Activated naive CD4-positive, alpha-beta T cell treated with anti-CD3 and anti-CD28 coated beads, Interleukin-2, amount 10 ng/mL, durations not matched to agents 7 days and 5 days (primary cell): ENCODE data around the gene LTK.

ENCODE experiments used
- CTCF ChIA-PET: fragments of 350-600 bp; sonication (Branson Sonifier 250); formaldehyde crosslinking; loops from one replicate; lab custom pipeline; 2021; ENCODE audit warnings: antibody characterized with exemption; lab: Charles Lee
- DNase-seq: peaks from one replicate; pipeline ENCODE4 v3.0.0-alpha.2; 2020
- H3K27ac Mint-ChIP-seq: one replicate; pipeline ENCODE4 v1.8.0; 2021; ENCODE audit warnings: mild to moderate bottlenecking, moderate library complexity, mixed read lengths
- H3K27me3 Mint-ChIP-seq: one replicate; pipeline ENCODE4 v1.8.0; 2021; ENCODE audit warnings: mild to moderate bottlenecking, mixed read lengths
- H3K36me3 Mint-ChIP-seq: one replicate; pipeline ENCODE4 v1.8.0; 2021; ENCODE audit warnings: mixed read lengths
- H3K4me1 Mint-ChIP-seq: one replicate; pipeline ENCODE4 v1.8.0; 2021; ENCODE audit warnings: mixed read lengths
- H3K4me3 Mint-ChIP-seq: one replicate; pipeline ENCODE4 v1.8.0; 2021; ENCODE audit warnings: mild to moderate bottlenecking, moderate library complexity, mixed read lengths
- H3K9me3 Mint-ChIP-seq: one replicate; pipeline ENCODE4 v1.8.0; 2021; ENCODE audit warnings: mixed read lengths

Gene LTK

GRCh38 chr15:41513506-41514227 lies at the start of gene LTK:
LTK (minus strand) TSS chr15:41513827; CDS start chr15:41513709, 118 bp downstream.
- peak; percentile 44 for DNase-seq
- Mint-ChIP-seq H3K4me1 (peaks cover 29% of the 10 kb centered on the region), H3K4me3 (peak within 1 kb of the TSS; percentile 60), H3K27ac (peak within 1 kb of the TSS; percentile 72), H3K9me3 (no peaks in the 10 kb centered on the region), H3K27me3 (peaks cover 55% of the 10 kb centered on the region), H3K36me3 (no peaks in the 10 kb centered on the region)
- CTCF ChIA-PET: no interaction called here

GRCh38 chr15:41562784-41563198 lies 49.2 kb upstream of the LTK start:
- Mint-ChIP-seq H3K4me3 (no peak overlapping the region), H3K36me3 (peaks cover 2% of the 10 kb centered on the region), H3K27ac (no peak overlapping the region), H3K9me3 (no peaks in the 10 kb centered on the region), H3K4me1 (peaks cover 12% of the 10 kb centered on the region), H3K27me3 (peaks cover 67% of the 10 kb centered on the region)
- no peak for DNase-seq
- CTCF ChIA-PET: interaction anchor here (1.3 kb wide), 1 partner anchor 8 kb away, joined by 3 read pairs; no protein-coding TSS in a partner anchor

- Mint-ChIP-seq H3K36me3 (peaks cover 2% of the 10 kb centered on the region), H3K27ac (no peak overlapping the region), H3K4me3 (no peak overlapping the region), H3K4me1 (peaks cover 17% of the 10 kb centered on the region), H3K27me3 (peaks cover 70% of the 10 kb centered on the region), H3K9me3 (no peaks in the 10 kb centered on the region)
- CTCF ChIA-PET: interaction anchor here (1.3 to 1.9 kb wide), 2 partner anchors 9 to 96 kb away, joined by 3 to 7 read pairs; no protein-coding TSS in a partner anchor
- DNase-seq: no peak
Measured at GRCh38 chr15:41562244-41562643, 48.6 kb upstream of the LTK start.

- Mint-ChIP-seq H3K4me3 (no peak overlapping the region), H3K36me3 (peaks cover 2% of the 10 kb centered on the region), H3K27ac (no peak overlapping the region), H3K9me3 (no peaks in the 10 kb centered on the region), H3K27me3 (peaks cover 72% of the 10 kb centered on the region), H3K4me1 (peaks cover 19% of the 10 kb centered on the region)
- DNase-seq: no peak
- CTCF ChIA-PET: interaction anchor here (1.3 to 1.9 kb wide), 2 partner anchors 9 to 96 kb away, joined by 3 to 7 read pairs; no protein-coding TSS in a partner anchor
Measured at GRCh38 chr15:41561777-41562145, 48.1 kb upstream of the LTK start.

- H3K27me3 Mint-ChIP-seq: peaks cover 77% of the 10 kb centered on the region
- H3K4me3 Mint-ChIP-seq: no peak overlapping the region
- CTCF ChIA-PET: interaction anchor here (1.3 to 1.9 kb wide), 2 partner anchors 10 to 95 kb away, joined by 3 to 7 read pairs; no protein-coding TSS in a partner anchor
- DNase-seq: no peak
- peaks cover 2% of the 10 kb centered on the region for H3K36me3 Mint-ChIP-seq
- no peaks in the 10 kb centered on the region for H3K9me3 Mint-ChIP-seq
- H3K27ac Mint-ChIP-seq: no peak overlapping the region
- H3K4me1 Mint-ChIP-seq: peaks cover 23% of the 10 kb centered on the region
Measured at GRCh38 chr15:41561104-41561776, 47.6 kb upstream of the LTK start.

GRCh38 chr15:41560572-41560874 lies 46.9 kb upstream of the LTK start:
- Mint-ChIP-seq H3K36me3 (peaks cover 2% of the 10 kb centered on the region), H3K27me3 (peaks cover 84% of the 10 kb centered on the region)
- CTCF ChIA-PET: interaction anchor here (1.9 kb wide), 1 partner anchor 95 kb away, joined by 7 read pairs; no protein-coding TSS in a partner anchor

GRCh38 chr15:41559239-41559782 lies 45.7 kb upstream of the LTK start:
- peaks cover 29% of the 10 kb centered on the region for H3K4me1 Mint-ChIP-seq
- H3K9me3 Mint-ChIP-seq: no peaks in the 10 kb centered on the region
- CTCF ChIA-PET: no interaction called here
- DNase-seq: no peak
- H3K27ac Mint-ChIP-seq: no peak overlapping the region
- peak overlapping the region; percentile 77 for H3K4me3 Mint-ChIP-seq
- H3K36me3 Mint-ChIP-seq: peaks cover 2% of the 10 kb centered on the region
- H3K27me3 Mint-ChIP-seq: peaks cover 82% of the 10 kb centered on the region

More at GRCh38 chr15:41560572-41560874, 46.9 kb upstream of the LTK start:
- Mint-ChIP-seq H3K9me3 (no peaks in the 10 kb centered on the region), H3K27ac (no peak overlapping the region), H3K4me3 (peak overlapping the region; percentile 31), H3K4me1 (peaks cover 23% of the 10 kb centered on the region)
- DNase-seq: no peak

- DNase-seq: peak; percentile 78
- peaks cover 2% of the 10 kb centered on the region for H3K36me3 Mint-ChIP-seq
- CTCF ChIA-PET: interaction anchor here (0.7 to 2.1 kb wide), 9 partner anchors 10 to 504 kb away, joined by 3 to 8 read pairs (median 3); no protein-coding TSS in a partner anchor
- H3K27ac Mint-ChIP-seq: peak within 1 kb of the TSS; percentile 86
- H3K4me3 Mint-ChIP-seq: peak within 1 kb of the TSS; percentile 84
- no peaks in the 10 kb centered on the region for H3K9me3 Mint-ChIP-seq
- H3K4me1 Mint-ChIP-seq: peaks cover 29% of the 10 kb centered on the region
- peaks cover 79% of the 10 kb centered on the region for H3K27me3 Mint-ChIP-seq
Measured at GRCh38 chr15:41558400-41559238, 45.0 kb upstream of the LTK start, which contains the start of gene TYRO3. TYRO3 (plus strand) TSS chr15:41559212; CDS start chr15:41559258, 46 bp downstream.

GRCh38 chr15:41557673-41558399 lies 44.2 kb upstream of the LTK start:
- Mint-ChIP-seq H3K9me3 (no peaks in the 10 kb centered on the region), H3K4me3 (peak overlapping the region; percentile 84), H3K36me3 (peaks cover 2% of the 10 kb centered on the region), H3K27ac (peak overlapping the region; percentile 86), H3K4me1 (peaks cover 29% of the 10 kb centered on the region), H3K27me3 (peaks cover 71% of the 10 kb centered on the region)
- DNase-seq: peak; percentile 79
- CTCF ChIA-PET: interaction anchor here (0.7 to 2.1 kb wide), 10 partner anchors 9 to 505 kb away, joined by 3 to 8 read pairs (median 3); no protein-coding TSS in a partner anchor

- Mint-ChIP-seq H3K27ac (no peak overlapping the region), H3K4me3 (no peak overlapping the region), H3K27me3 (peaks cover 59% of the 10 kb centered on the region)
Measured at GRCh38 chr15:41556677-41557076, 43.0 kb upstream of the LTK start.

GRCh38 chr15:41554915-41555314 lies 41.3 kb upstream of the LTK start:
- Mint-ChIP-seq H3K9me3 (no peaks in the 10 kb centered on the region), H3K4me1 (peaks cover 29% of the 10 kb centered on the region), H3K4me3 (no peak overlapping the region), H3K27ac (no peak overlapping the region), H3K27me3 (peaks cover 42% of the 10 kb centered on the region), H3K36me3 (peaks cover 2% of the 10 kb centered on the region)
- CTCF ChIA-PET: no interaction called here
- DNase-seq: no peak

More at GRCh38 chr15:41556677-41557076, 43.0 kb upstream of the LTK start:
- CTCF ChIA-PET: interaction anchor here (1.0 to 2.1 kb wide), 2 partner anchors 46 to 91 kb away, joined by 3 to 8 read pairs; no protein-coding TSS in a partner anchor
- Mint-ChIP-seq H3K9me3 (no peaks in the 10 kb centered on the region), H3K4me1 (peaks cover 29% of the 10 kb centered on the region), H3K36me3 (peaks cover 2% of the 10 kb centered on the region)
- DNase-seq: no peak

GRCh38 chr15:41554343-41554742 lies 40.7 kb upstream of the LTK start:
- Mint-ChIP-seq H3K27me3 (peaks cover 36% of the 10 kb centered on the region), H3K27ac (no peak overlapping the region), H3K4me1 (peaks cover 25% of the 10 kb centered on the region), H3K36me3 (peaks cover 2% of the 10 kb centered on the region), H3K4me3 (no peak overlapping the region), H3K9me3 (no peaks in the 10 kb centered on the region)
- CTCF ChIA-PET: no interaction called here
- DNase-seq: no peak

- peaks cover 36% of the 10 kb centered on the region for H3K27me3 Mint-ChIP-seq
- H3K4me1 Mint-ChIP-seq: peaks cover 25% of the 10 kb centered on the region
- no peak for DNase-seq
- H3K36me3 Mint-ChIP-seq: peaks cover 2% of the 10 kb centered on the region
- no peak overlapping the region for H3K4me3 Mint-ChIP-seq
- no peaks in the 10 kb centered on the region for H3K9me3 Mint-ChIP-seq
- no peak overlapping the region for H3K27ac Mint-ChIP-seq
- CTCF ChIA-PET: no interaction called here
Measured at GRCh38 chr15:41553731-41554130, 40.1 kb upstream of the LTK start.
